ENCODE results near the gene NCOA7.

NCOA7 gene

DNA sequence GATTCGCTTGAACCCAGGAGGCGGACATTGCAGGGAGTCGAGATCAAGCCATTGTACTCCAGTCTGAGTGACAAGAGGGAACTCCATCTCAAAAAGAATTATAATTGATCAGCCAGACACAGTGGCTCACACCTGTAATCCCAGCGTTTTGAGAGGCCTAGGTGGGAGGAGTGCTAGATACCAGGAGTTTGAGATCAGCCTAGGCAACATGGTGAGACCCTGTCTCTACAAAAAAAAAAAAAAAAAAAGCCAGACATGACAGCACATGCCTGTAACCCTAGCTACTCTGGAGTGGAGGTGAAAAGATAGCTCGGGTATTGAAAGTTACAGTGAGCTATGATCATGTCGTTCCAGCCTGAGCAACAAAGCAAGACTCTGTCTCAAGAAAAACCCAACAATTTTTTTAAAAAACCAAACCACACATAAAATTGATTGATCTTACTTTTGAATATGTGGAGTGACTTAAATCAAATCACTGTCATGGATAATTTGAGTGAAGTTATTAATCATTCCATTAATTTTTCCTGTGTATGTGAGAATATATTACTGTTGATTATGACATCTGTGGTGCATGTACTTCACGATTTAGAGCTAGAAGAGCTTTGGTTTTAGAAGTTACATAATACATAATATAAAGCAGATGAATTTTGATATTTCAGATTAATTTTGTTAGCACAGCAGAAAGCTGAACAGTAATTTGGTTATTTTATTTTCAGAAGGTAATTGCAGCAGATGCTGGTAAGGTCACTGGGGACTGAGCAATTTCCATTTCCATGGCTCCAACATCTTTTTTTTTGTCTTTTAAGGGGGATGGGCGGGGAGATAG is 34.4 kb downstream of the NCOA7 start:
- Histone ChIP-seq H3K36me3 (ENCODE audit: low read length) (peaks cover 2% of the 10 kb centered on the region; the same call in 1 of the 2 replicates), H4K20me1 (ENCODE audit: low read depth, low read length) (no peaks in the 10 kb centered on the region), H3K79me2 (ENCODE audit: insufficient read depth, low read length) (peaks cover 70% of the 10 kb centered on the region), H3K27me3 (ENCODE audit: low read length) (no peaks in the 10 kb centered on the region), H3K4me3 (ENCODE audit: insufficient read depth, low read length, poor library complexity, severe bottlenecking) (no peak overlapping the region), H3K9me2 (replicated peaks; ENCODE audit: insufficient read depth, low read length) (no peaks in the 10 kb centered on the region), H3K9ac (ENCODE audit: low read length) (no peak overlapping the region), H3K9me3 (ENCODE audit: insufficient read depth, low read length) (no peaks in the 10 kb centered on the region), H3K27ac (ENCODE audit: low read depth, low read length) (no peak overlapping the region), H3F3A (ENCODE audit: insufficient read depth) (no peaks in the 10 kb centered on the region), H3K4me2 (ENCODE audit: low read depth, low read length, poor library complexity, severe bottlenecking) (no peak overlapping the region), H2AFZ (ENCODE audit: low read depth, low read length, severe bottlenecking) (no peak overlapping the region)
- TF ChIP-seq, protein P1, sequence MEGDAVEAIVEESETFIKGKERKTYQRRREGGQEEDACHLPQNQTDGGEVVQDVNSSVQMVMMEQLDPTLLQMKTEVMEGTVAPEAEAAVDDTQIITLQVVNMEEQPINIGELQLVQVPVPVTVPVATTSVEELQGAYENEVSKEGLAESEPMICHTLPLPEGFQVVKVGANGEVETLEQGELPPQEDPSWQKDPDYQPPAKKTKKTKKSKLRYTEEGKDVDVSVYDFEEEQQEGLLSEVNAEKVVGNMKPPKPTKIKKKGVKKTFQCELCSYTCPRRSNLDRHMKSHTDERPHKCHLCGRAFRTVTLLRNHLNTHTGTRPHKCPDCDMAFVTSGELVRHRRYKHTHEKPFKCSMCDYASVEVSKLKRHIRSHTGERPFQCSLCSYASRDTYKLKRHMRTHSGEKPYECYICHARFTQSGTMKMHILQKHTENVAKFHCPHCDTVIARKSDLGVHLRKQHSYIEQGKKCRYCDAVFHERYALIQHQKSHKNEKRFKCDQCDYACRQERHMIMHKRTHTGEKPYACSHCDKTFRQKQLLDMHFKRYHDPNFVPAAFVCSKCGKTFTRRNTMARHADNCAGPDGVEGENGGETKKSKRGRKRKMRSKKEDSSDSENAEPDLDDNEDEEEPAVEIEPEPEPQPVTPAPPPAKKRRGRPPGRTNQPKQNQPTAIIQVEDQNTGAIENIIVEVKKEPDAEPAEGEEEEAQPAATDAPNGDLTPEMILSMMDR (IDR thresholded peaks at IDR 0.05; ENCODE audit: insufficient read depth, low read length, poor library complexity, severe bottlenecking), result no peak
- no peak for TF ChIP-seq EZH2phosphoT487 (conservative IDR thresholded peaks at IDR 0.05; ENCODE audit: low read length)

DNA sequence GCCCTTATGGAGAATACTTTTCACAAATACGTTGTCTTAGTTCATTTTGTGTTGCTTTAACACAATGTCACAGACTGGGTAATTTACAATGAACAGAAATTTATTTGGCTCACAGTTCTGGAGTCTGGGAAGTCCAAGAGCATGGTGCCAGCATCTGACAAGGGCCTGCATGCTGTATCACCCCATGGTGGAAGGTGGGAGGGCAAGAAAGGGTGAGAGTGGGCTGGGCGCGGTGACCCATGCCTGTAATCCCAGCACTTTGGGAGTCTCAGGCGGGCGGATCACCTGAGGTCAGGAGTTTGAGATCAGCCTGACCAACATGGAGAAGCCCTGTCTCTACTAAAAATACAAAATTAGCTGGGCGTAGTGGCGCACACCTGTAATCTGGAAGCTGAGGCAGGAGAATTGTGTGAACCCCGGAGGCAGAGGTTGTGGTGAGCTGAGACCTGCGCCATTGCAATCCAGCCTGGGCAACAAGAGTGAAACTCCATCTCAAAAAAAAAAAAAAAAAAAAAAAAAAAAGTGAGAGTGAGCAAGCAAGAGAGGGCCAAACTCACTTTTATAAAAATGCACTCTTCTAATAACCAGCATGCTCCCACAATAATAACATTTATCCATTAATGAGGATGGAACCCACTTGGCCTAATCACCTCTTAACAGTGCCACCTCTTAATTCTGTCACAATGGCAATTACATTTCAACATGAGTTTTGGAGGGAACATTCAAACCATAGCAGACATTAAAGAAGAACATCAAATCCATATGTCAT is 36.1 kb downstream of the NCOA7 start:
- TF ChIP-seq EZH2phosphoT487 (conservative IDR thresholded peaks at IDR 0.05; ENCODE audit: low read length), result no peak
- TF ChIP-seq, protein P1 (IDR thresholded peaks at IDR 0.05; ENCODE audit: insufficient read depth, low read length, poor library complexity, severe bottlenecking), result no peak
- no peak overlapping the region for H3K9ac ChIP-seq (ENCODE audit: low read length)
- peaks cover 64% of the 10 kb centered on the region for H3K79me2 ChIP-seq (ENCODE audit: insufficient read depth, low read length)

DNA sequence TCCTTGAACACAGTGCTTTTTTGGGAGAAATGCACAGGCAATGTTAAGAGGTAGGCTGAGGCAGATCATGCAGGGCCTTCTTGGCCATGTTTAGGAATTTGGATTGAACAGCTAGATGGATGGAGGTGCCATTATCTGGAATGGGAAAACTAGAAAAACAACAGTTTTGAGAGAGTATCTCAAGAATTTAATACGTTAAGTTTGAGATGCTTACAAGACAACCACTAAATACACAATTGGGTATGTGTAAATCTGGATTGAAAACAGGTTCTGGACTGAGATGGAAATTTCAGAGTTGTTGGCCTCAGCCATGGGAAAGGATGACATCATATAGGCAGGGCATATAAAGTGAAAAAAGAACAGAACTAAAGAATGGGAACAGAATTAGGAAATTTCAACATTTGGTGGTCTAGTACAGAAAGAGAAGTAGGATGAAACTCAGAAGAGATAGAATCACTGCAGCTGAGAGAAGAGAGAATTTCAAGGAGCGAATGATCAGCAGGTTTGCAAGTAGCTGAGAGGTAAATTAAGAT is 37.1 kb downstream of the NCOA7 start:
- Histone ChIP-seq H3K36me3 (ENCODE audit: low read length) (no peaks in the 10 kb centered on the region), H3K4me2 (ENCODE audit: low read depth, low read length, poor library complexity, severe bottlenecking) (no peak overlapping the region), H3K4me3 (ENCODE audit: insufficient read depth, low read length, poor library complexity, severe bottlenecking) (no peak overlapping the region), H3K9me2 (replicated peaks; ENCODE audit: insufficient read depth, low read length) (no peaks in the 10 kb centered on the region), H3K9me3 (ENCODE audit: insufficient read depth, low read length) (no peaks in the 10 kb centered on the region), H2AFZ (ENCODE audit: low read depth, low read length, severe bottlenecking) (no peak overlapping the region), H4K20me1 (ENCODE audit: low read depth, low read length) (no peaks in the 10 kb centered on the region), H3K27me3 (ENCODE audit: low read length) (no peaks in the 10 kb centered on the region), H3F3A (ENCODE audit: insufficient read depth) (no peaks in the 10 kb centered on the region), H3K79me2 (ENCODE audit: insufficient read depth, low read length) (peaks cover 71% of the 10 kb centered on the region), H3K27ac (ENCODE audit: low read depth, low read length) (no peak overlapping the region), H3K9ac (ENCODE audit: low read length) (no peak overlapping the region)
- TF ChIP-seq, protein P1 (IDR thresholded peaks at IDR 0.05; ENCODE audit: insufficient read depth, low read length, poor library complexity, severe bottlenecking), result no peak
- TF ChIP-seq EZH2phosphoT487 (conservative IDR thresholded peaks at IDR 0.05; ENCODE audit: low read length), result no peak

More for the DNA sequence above, 36.1 kb downstream of the NCOA7 start:
- Histone ChIP-seq H3K4me2 (ENCODE audit: low read depth, low read length, poor library complexity, severe bottlenecking) (no peak overlapping the region), H3F3A (ENCODE audit: insufficient read depth) (no peaks in the 10 kb centered on the region), H3K9me2 (replicated peaks; ENCODE audit: insufficient read depth, low read length) (no peaks in the 10 kb centered on the region), H3K27me3 (ENCODE audit: low read length) (no peaks in the 10 kb centered on the region), H3K36me3 (ENCODE audit: low read length) (no peaks in the 10 kb centered on the region), H3K9me3 (ENCODE audit: insufficient read depth, low read length) (no peaks in the 10 kb centered on the region), H3K27ac (ENCODE audit: low read depth, low read length) (no peak overlapping the region), H3K4me3 (ENCODE audit: insufficient read depth, low read length, poor library complexity, severe bottlenecking) (no peak overlapping the region), H2AFZ (ENCODE audit: low read depth, low read length, severe bottlenecking) (no peak overlapping the region), H4K20me1 (ENCODE audit: low read depth, low read length) (no peaks in the 10 kb centered on the region)

Measured in SU-DHL-6 (cell line).